Subcutaneous abdominal adipose tissue (tissue), 5 donors: ENCODE results near the gene FUT1.
A peak's percentile ranks its signal among the peaks of the same experiment; 100 is the strongest.

Source experiments
- H3K27ac ChIP-seq: one replicate; pipeline ENCODE4 v1.7.0; 2013; ENCODE audit warnings: low read depth, mild to moderate bottlenecking, inconsistent platforms, low read length, moderate library complexity
- H3K27me3 ChIP-seq, 5 donors: one replicate each; pipeline ENCODE4 v1.7.0; 2013; ENCODE audit warnings: low read length in 5 of 5, inconsistent platforms in 1 of 5; ENCODE audit not compliant: control insufficient read depth in 5 of 5, insufficient read depth in 4 of 5
- H3K36me3 ChIP-seq, 5 donors: one replicate each; pipeline ENCODE4 v1.7.0; 2013; ENCODE audit warnings: low read length in 5 of 5; ENCODE audit not compliant: control insufficient read depth in 5 of 5, insufficient read depth in 5 of 5
- H3K4me1 ChIP-seq, 5 donors: one replicate each; pipeline ENCODE4 v1.7.0; 2013; ENCODE audit warnings: low read length in 5 of 5, mild to moderate bottlenecking in 3 of 5, moderate library complexity in 1 of 5; ENCODE audit not compliant: control insufficient read depth in 5 of 5, insufficient read depth in 5 of 5
- H3K4me3 ChIP-seq, 5 donors: one replicate each; pipeline ENCODE4 v1.7.0; 2013; ENCODE audit warnings: low read length in 5 of 5, low read depth in 1 of 5
- H3K9ac ChIP-seq, 5 donors: one replicate each; pipeline ENCODE4 v1.7.0; 2013; ENCODE audit warnings: low read length in 5 of 5, mild to moderate bottlenecking in 4 of 5, moderate library complexity in 3 of 5
- H3K9me3 ChIP-seq, 5 donors: one replicate each; pipeline ENCODE4 v1.7.0; 2013; ENCODE audit warnings: low read length in 5 of 5; ENCODE audit not compliant: control insufficient read depth in 5 of 5
- donor health status: healthy.
- donor health status: healthy.
- donor health status: healthy.
- donor health status: healthy.
- donor health status: healthy.

FUT1 gene

DNA sequence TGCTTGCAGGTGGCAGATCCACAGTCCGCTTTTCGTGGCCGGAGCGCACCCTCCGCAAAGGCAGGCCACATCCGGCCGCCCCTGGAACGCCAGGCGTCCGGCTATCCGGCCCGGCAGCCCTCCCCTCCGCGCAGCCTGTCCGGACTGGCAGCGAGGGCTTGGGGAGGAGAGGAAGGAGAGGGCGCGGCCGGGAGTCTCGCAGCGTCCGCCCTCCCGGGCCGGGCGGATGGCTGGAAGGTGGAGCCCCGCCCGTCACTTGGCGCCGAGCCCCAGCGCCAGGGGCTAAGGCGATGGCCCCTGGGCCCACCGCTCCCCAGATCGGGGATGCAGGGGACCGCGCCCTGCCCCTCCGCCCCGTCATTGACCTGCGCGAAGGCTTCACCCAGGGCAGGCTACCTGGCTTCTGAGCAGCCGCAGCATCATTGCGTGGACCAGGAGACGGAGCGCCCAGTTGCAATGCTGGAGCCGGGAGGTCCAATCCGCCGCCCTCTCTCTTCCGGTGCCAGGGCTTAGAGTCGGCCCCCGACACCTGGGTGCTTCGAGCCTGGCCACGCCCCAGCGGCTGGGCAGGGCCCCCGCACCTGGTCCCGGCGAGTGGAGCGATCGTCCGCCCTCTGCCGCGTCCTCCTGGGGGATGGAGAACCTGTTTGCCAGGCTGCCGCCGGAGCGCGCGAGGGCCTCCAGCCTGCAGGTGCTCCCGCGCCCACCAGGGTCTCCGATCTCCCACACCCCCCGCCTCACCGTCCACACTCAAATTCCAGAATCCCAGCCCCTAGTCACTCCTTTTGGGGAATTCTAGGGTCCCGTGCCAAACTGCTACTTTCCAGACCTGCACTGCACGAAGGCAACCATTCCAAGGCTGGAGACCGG lies at the start of gene FUT1:
TSS of gene FUT1 (minus strand) at position 146 of the 870 bp plus-strand sequence. CDS start 1,360 bp downstream, outside the sequence.
- peaks cover 12 to 23% (median 18%) of the 10 kb centered on the region in 5 donors for H3K27me3 ChIP-seq
- peak within 1 kb of the TSS; percentile 41 to 77 (median 69) for H3K4me3 ChIP-seq
- H3K4me1 ChIP-seq: peaks cover 0 to 41% (median 19%) of the 10 kb centered on the region in 5 donors
- H3K36me3 ChIP-seq: peaks cover 0 to 10% (median 5%) of the 10 kb centered on the region in 5 donors
- H3K9ac ChIP-seq: peak within 1 kb of the TSS in 4 of 5 donors; percentile 39 to 72 (median 52)
- H3K9me3 ChIP-seq: no peaks in the 10 kb centered on the region
- peak within 1 kb of the TSS; percentile 67 for H3K27ac ChIP-seq

DNA sequence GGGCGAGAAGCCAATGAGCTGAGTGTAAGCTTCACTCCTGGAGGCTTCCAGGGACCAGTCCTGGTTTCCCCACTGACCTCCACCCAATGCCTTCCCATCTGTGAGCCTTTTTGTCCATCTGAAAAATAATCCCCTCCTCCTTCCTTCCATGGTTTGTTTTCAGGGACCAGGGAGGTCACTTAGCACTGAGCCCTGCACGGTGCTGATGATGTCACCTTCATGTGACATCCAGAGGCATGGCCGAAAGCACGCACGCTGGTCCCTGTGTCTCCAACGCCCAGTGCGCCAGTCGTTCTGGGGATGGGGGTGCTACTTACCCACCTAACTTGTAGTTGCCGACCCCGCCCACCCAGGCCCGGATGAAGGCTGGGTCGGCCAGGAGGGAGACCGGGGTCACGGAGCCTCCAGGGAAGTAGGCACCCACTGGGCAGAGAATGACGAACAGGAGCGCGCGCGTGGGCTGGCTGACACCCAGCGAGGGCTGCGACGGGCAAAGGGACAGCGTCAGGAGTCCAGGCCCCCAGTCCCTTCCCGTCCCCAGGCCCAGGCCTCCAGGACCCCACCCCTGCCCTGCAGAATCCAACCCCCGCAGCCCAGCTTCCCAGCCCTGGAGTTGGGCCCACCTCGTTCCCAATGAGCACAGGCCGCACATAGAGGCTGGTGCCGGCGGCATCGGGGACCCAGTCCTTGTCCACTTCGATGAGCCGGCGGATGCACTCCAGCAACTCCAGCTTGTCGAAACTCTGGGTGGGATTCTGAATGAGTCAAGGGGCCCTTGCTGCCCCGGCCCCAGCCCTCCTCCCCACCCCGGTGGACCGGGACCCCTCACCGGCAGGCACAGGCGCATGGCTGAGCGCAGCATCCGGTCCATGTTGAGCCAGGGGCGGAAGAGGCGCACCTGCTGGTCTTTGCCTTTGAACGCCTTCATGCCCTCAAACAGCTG lies 47.2 kb upstream of the FUT1 start:
- peaks cover 0 to 7% (median 3%) of the 10 kb centered on the region in 5 donors for H3K36me3 ChIP-seq

DNA sequence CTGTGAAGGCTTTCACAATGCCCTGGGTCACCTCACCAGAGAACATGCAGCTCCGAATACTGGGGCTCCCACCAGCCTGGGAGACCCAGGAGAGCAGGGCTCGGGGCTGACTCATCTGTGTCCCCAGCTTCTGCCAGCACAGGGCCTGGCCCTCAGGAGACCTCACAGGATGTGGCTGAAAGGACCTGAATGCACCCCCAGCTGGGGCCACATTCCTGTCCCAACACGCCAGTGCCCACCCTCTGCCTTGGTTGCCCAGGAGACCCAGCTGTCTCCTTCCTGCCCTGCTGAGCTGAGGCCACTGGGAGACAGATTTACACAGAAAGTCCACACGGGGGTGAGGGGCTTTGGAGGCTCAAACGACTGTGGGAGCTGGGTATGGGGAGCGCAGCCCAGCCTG lies 46.5 kb upstream of the FUT1 start:
- Histone ChIP-seq H3K4me1 (peaks cover 9 to 18% (median 17%) of the 10 kb centered on the region in 5 donors), H3K36me3 (peaks cover 0 to 7% (median 3%) of the 10 kb centered on the region in 5 donors), H3K9me3 (no peaks in the 10 kb centered on the region), H3K27me3 (peaks cover 0 to 4% (median 0%) of the 10 kb centered on the region in 5 donors), H3K4me3 (no peak overlapping the region), H3K9ac (peak overlapping the region in 1 of 5 donors; percentile 14), H3K27ac (no peak overlapping the region)

More for the DNA sequence above, 47.2 kb upstream of the FUT1 start:
- peaks cover 9 to 18% (median 17%) of the 10 kb centered on the region in 5 donors for H3K4me1 ChIP-seq
- no peak overlapping the region for H3K27ac ChIP-seq
- peak overlapping the region in 1 of 5 donors; percentile 14 for H3K9ac ChIP-seq
- peaks cover 0 to 4% (median 0%) of the 10 kb centered on the region in 5 donors for H3K27me3 ChIP-seq
- no peaks in the 10 kb centered on the region for H3K9me3 ChIP-seq
- H3K4me3 ChIP-seq: no peak overlapping the region

DNA sequence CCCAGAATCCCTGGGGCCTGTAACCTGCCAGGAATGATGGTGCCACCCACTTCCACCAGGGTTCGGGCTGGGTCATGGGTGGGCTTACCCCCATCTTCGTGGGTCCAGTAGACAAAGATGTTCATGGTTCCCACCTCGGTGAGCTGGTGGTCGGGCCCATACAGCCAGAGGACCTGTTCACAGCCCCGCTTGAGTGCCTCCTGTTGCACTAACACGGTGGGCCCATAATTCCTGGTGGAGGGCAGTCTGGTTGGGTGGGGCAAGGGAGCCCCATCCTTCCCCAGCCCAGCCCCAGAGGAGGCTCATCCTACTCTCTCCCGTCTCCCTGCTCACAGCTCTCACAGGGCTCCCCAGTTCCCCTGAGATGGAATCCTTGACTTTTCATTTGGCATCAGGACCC lies 44.7 kb upstream of the FUT1 start:
- Histone ChIP-seq H3K9ac (no peak overlapping the region), H3K4me3 (no peak overlapping the region), H3K27me3 (peaks cover 0 to 4% (median 0%) of the 10 kb centered on the region in 5 donors), H3K36me3 (peaks cover 0 to 7% (median 3%) of the 10 kb centered on the region in 5 donors), H3K4me1 (peaks cover 9 to 18% (median 17%) of the 10 kb centered on the region in 5 donors), H3K9me3 (no peaks in the 10 kb centered on the region), H3K27ac (no peak overlapping the region)

DNA sequence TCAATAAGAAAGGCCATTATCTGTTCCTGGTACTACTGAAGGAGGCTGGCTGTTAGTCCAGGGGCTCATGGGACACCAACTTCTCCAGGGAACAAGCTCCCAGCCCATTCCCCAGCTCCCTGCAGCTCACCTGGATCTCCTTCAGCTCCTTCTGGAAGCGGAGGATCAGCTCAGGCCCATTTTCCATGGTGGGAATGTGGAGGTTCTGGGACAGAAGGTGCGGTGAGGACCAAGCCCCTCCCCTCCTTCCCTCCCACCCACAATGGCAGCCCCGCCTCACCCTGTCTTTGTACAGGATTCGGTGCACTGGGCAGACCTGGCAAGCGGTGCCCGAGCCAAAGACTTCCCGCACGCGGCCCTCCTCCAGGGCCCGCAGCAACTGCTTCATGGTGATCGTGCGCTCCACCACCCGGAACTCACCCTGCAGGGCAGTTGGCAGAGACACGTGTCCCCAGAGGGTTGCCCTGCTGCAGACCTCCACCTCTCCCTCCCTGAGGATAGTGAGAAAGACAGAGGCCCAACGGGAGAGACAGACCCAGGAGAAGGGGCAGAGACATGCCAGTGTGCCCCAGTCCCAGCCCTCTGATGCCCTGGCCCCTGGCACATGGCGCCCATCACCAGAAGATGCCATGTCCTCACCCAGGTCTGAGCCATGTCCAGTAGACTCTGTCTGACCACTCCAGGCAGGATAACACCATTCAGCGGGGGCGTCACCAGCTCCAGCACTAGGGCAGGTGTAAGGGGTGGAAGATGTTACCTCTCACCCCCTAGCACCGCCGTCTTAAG lies 44.0 kb upstream of the FUT1 start:
- Histone ChIP-seq H3K4me1 (peaks cover 9 to 18% (median 17%) of the 10 kb centered on the region in 5 donors), H3K27ac (peak overlapping the region; percentile 86), H3K9ac (no peak overlapping the region), H3K4me3 (no peak overlapping the region), H3K9me3 (no peaks in the 10 kb centered on the region), H3K27me3 (peaks cover 0 to 4% (median 0%) of the 10 kb centered on the region in 5 donors), H3K36me3 (peaks cover 0 to 7% (median 3%) of the 10 kb centered on the region in 5 donors)

DNA sequence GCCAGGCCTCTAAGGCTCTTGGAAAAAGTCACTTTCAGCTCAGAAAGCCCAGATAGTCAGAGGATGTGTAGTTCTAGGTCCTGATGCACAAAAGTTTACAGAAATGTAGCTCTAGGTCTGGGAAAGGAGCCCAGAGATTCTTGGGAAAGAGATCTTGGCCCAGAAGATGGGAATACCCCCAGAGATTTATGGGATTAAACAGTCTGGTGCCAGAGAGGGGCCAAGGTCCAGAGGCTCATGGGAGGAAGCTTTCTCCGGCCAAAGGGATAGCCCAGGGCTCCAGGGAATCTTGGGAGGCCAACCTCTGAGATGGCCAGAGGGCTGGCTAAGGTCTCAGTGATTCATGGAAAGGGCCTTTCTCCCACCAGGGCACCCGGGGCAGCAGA lies 43.2 kb upstream of the FUT1 start:
- Histone ChIP-seq H3K27ac (peak overlapping the region; percentile 86), H3K27me3 (peaks cover 0 to 4% (median 0%) of the 10 kb centered on the region in 5 donors), H3K36me3 (peaks cover 0 to 7% (median 3%) of the 10 kb centered on the region in 5 donors), H3K9ac (peak overlapping the region in 3 of 5 donors; percentile 49 to 79 (median 68)), H3K9me3 (no peaks in the 10 kb centered on the region), H3K4me3 (peak overlapping the region in 2 of 5 donors; percentile 72 to 81), H3K4me1 (peaks cover 9 to 18% (median 17%) of the 10 kb centered on the region in 5 donors)

DNA sequence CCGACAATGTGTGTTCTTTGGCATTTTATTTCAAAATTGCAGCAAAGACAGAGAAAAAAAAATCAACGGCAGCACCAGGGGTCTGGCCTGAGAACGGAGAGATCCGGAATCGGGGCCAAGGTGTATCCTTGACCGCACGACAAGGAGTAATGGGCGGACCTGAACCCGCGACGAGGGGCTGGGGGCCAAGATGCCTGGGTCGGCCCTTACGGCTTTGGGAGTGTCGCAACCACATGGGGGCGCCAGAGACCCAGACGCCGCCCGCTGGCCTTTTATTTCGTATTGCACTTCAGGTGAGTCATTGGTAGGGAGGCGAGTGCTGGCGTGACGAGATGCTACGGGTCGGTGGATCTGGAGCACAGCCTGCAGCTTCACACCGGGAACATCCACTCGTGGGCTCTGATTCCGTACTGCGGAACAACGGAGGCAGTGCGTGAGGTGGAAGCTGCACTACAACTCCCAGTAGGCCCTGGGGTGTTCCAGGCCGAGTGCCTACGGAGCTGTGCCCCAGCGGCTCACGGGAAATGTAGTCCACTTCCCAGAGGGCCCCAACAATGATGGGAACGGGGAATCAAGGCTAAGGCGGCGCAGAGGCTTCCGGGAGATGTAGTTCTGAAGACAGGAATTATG lies 42.7 kb upstream of the FUT1 start:
- H3K36me3 ChIP-seq: peaks cover 0 to 7% (median 3%) of the 10 kb centered on the region in 5 donors
- H3K27ac ChIP-seq: peak overlapping the region; percentile 86
- peaks cover 0 to 4% (median 0%) of the 10 kb centered on the region in 5 donors for H3K27me3 ChIP-seq
- H3K4me1 ChIP-seq: peaks cover 9 to 18% (median 17%) of the 10 kb centered on the region in 5 donors
- H3K9ac ChIP-seq: peak overlapping the region; percentile 49 to 79 (median 59)
- H3K9me3 ChIP-seq: no peaks in the 10 kb centered on the region
- peak overlapping the region; percentile 71 to 82 (median 73) for H3K4me3 ChIP-seq

DNA sequence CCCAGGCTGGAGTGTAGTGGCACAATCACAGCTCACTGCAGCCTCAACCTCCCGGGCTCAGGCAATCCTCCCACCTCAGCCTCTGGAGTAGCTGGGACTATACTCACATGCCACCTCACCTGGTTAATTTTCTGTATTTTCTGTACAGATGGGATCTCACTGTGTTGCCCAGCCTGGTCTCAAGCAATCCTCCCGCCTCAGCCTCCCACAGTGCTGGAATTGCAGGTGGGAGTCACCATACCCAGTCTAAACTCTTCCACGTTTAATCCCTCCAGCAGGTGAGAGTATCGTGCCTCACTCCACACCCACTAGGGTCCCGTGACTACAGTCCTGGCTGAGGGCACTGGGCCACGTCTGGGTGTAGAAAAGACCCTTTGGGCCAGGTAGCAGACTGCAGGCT lies 41.9 kb upstream of the FUT1 start:
- Histone ChIP-seq H3K4me3 (no peak overlapping the region), H3K4me1 (peaks cover 9 to 18% (median 17%) of the 10 kb centered on the region in 5 donors), H3K27me3 (peaks cover 0 to 4% (median 0%) of the 10 kb centered on the region in 5 donors), H3K9me3 (no peaks in the 10 kb centered on the region), H3K36me3 (peaks cover 0 to 2% (median 1%) of the 10 kb centered on the region in 5 donors), H3K9ac (peak overlapping the region in 1 of 5 donors; percentile 59), H3K27ac (no peak overlapping the region)
